GM18909 (cell line): Measurements from ENCODE around the gene PHACTR2.

ENCODE experiments used
- ATAC-seq: cut with Tn5 transposase; IDR thresholded peaks from one replicate; pipeline ENCODE4 v1.9.1; 2021; ENCODE audit warnings: mild to moderate bottlenecking; ENCODE audit not compliant: unreplicated experiment, poor library complexity

PHACTR2 gene

GRCh38 chr6:143674483-143675381 is 3.0 kb upstream of the PHACTR2 start:
- no peak for ATAC-seq

- no peak for ATAC-seq
Observed at GRCh38 chr6:143675382-143675900, 2.3 kb upstream of the PHACTR2 start.

GRCh38 chr6:143675946-143676345 is 1.8 kb upstream of the PHACTR2 start:
- no peak for ATAC-seq

- no peak for ATAC-seq
Observed at GRCh38 chr6:143676437-143677045, 1.2 kb upstream of the PHACTR2 start.

GRCh38 chr6:143677577-143677890 is 231 bp upstream of the PHACTR2 start:
- no peak for ATAC-seq

- no peak for ATAC-seq
Observed at GRCh38 chr6:143679041-143679440, 1.3 kb downstream of the PHACTR2 start.

GRCh38 chr6:143680141-143680540 is 2.4 kb downstream of the PHACTR2 start:
- no peak for ATAC-seq

GRCh38 chr6:143682805-143683204 is 5.0 kb downstream of the PHACTR2 start:
- ATAC-seq, result no peak

GRCh38 chr6:143684486-143684885 is 6.7 kb downstream of the PHACTR2 start:
- ATAC-seq, result no peak

GRCh38 chr6:143685653-143686052 is 7.9 kb downstream of the PHACTR2 start:
- ATAC-seq, result no peak

GRCh38 chr6:143687591-143687990 is 9.8 kb downstream of the PHACTR2 start:
- ATAC-seq, result no peak

- no peak for ATAC-seq
Observed at GRCh38 chr6:143688681-143689080, 10.9 kb downstream of the PHACTR2 start.

- ATAC-seq, result no peak
Observed at GRCh38 chr6:143689852-143690251, 12.1 kb downstream of the PHACTR2 start.

GRCh38 chr6:143691155-143691554 is 13.4 kb downstream of the PHACTR2 start:
- ATAC-seq, result no peak

- ATAC-seq, result no peak
Observed at GRCh38 chr6:143691900-143692636, 14.3 kb downstream of the PHACTR2 start.

GRCh38 chr6:143692696-143693095 is 14.9 kb downstream of the PHACTR2 start:
- no peak for ATAC-seq

GRCh38 chr6:143694013-143694412 is 16.2 kb downstream of the PHACTR2 start:
- ATAC-seq, result no peak

- ATAC-seq, result no peak
Observed at GRCh38 chr6:143694560-143694959, 16.8 kb downstream of the PHACTR2 start.

- ATAC-seq, result no peak
Observed at GRCh38 chr6:143695130-143695968, 17.6 kb downstream of the PHACTR2 start.
